LNCAP (cell line): ENCODE results near the gene MICAL2.

Source experiments
- CTCF ChIP-seq: fragments of 450-650 bp; IDR thresholded peaks from 2 replicates; pipeline ENCODE4 v1.5.1; 2017; ENCODE audit warnings: mild to moderate bottlenecking

MICAL2 gene

GRCh38 chr11:12214751-12215150 lies 104.4 kb downstream of the MICAL2 start:
- TF ChIP-seq CTCF = no peak

- TF ChIP-seq CTCF = no peak
Observed at GRCh38 chr11:12215181-12215593, 104.8 kb downstream of the MICAL2 start.

GRCh38 chr11:12216041-12216451 lies 105.7 kb downstream of the MICAL2 start:
- no peak for TF ChIP-seq CTCF

GRCh38 chr11:12216671-12217374 lies 106.4 kb downstream of the MICAL2 start:
- no peak for TF ChIP-seq CTCF

GRCh38 chr11:12217879-12218278 lies 107.5 kb downstream of the MICAL2 start:
- no peak for TF ChIP-seq CTCF

GRCh38 chr11:12218909-12219308 lies 108.5 kb downstream of the MICAL2 start:
- TF ChIP-seq CTCF = no peak

GRCh38 chr11:12219757-12220156 lies 109.4 kb downstream of the MICAL2 start:
- no peak for TF ChIP-seq CTCF

GRCh38 chr11:12220305-12220704 lies 109.9 kb downstream of the MICAL2 start:
- TF ChIP-seq CTCF = no peak
